C4-2B (cell line): ENCODE data around the gene RBMS3.

Experiments used
- H3K27ac ChIP-seq: fragments of 450-650 bp; 2 replicates; pipeline ENCODE4 v1.5.1; 2017
- CTCF ChIP-seq: fragments of 450-650 bp; conservative IDR thresholded peaks from 2 replicates; pipeline ENCODE4 v1.5.1; 2017; ENCODE audit warnings: mild to moderate bottlenecking
- ZFX ChIP-seq: fragments of 450-650 bp; IDR thresholded peaks from 2 replicates; pipeline ENCODE4 v1.6.1; 2017

The RBMS3 gene

GRCh38 chr3:29854821-29855220, 574.0 kb downstream of the RBMS3 start:
- TF ChIP-seq ZFX (no peak), CTCF (no peak)
- H3K27ac ChIP-seq, result no peak overlapping the region

GRCh38 chr3:29859726-29860270, 578.9 kb downstream of the RBMS3 start:
- TF ChIP-seq CTCF, result no peak
- no peak for TF ChIP-seq ZFX

GRCh38 chr3:29864809-29865208, 583.9 kb downstream of the RBMS3 start:
- TF ChIP-seq CTCF, result no peak
- TF ChIP-seq ZFX, result no peak
- H3K27ac ChIP-seq, result no peak overlapping the region

More at GRCh38 chr3:29859726-29860270, 578.9 kb downstream of the RBMS3 start:
- H3K27ac ChIP-seq, result no peak overlapping the region

GRCh38 chr3:29868543-29869101, 587.8 kb downstream of the RBMS3 start:
- no peak overlapping the region for H3K27ac ChIP-seq
- TF ChIP-seq ZFX (no peak), CTCF (no peak)

GRCh38 chr3:29870136-29870535, 589.3 kb downstream of the RBMS3 start:
- no peak overlapping the region for H3K27ac ChIP-seq
- no peak for TF ChIP-seq ZFX
- no peak for TF ChIP-seq CTCF

GRCh38 chr3:29871087-29871486, 590.2 kb downstream of the RBMS3 start:
- TF ChIP-seq CTCF (peak; percentile 32), ZFX (no peak)

GRCh38 chr3:29880809-29881208, 599.9 kb downstream of the RBMS3 start:
- H3K27ac ChIP-seq, result no peak overlapping the region
- TF ChIP-seq CTCF (no peak), ZFX (no peak)

More at GRCh38 chr3:29871087-29871486, 590.2 kb downstream of the RBMS3 start:
- no peak overlapping the region for H3K27ac ChIP-seq
